OCI-LY1 (cell line): ENCODE data around the gene KRT6A.

Experiments used
- H2AFZ ChIP-seq: fragments of 200-600 bp; sonication (generic), shearing (Covaris generic); 2 replicates; pipeline ENCODE4 v1.6.0; 2014; ENCODE audit warnings: antibody characterized with exemption, mild to moderate bottlenecking, low read length
- H3F3A ChIP-seq: fragments of 200-600 bp; sonication (generic), shearing (Covaris generic); 2 replicates; pipeline ENCODE4 v1.6.0; 2014; ENCODE audit warnings: mild to moderate bottlenecking, antibody characterized with exemption, low read length, moderate library complexity; ENCODE audit not compliant: insufficient read depth
- H3K27ac ChIP-seq: fragments of 200-600 bp; sonication (generic); 2 replicates; pipeline ENCODE4 v1.5.1; 2014; ENCODE audit warnings: low read length, mixed run types, mild to moderate bottlenecking, low read depth; ENCODE audit not compliant: poor library complexity, severe bottlenecking
- H3K27me3 ChIP-seq: fragments of 200-600 bp; sonication (generic); 2 replicates; pipeline ENCODE4 v1.6.0; 2014; ENCODE audit warnings: antibody characterized with exemption, mild to moderate bottlenecking, low read length, moderate library complexity; ENCODE audit not compliant: insufficient read depth
- H3K36me3 ChIP-seq: fragments of 200-600 bp; sonication (generic); 2 replicates; pipeline ENCODE4 v1.6.1; 2014; ENCODE audit warnings: mild to moderate bottlenecking, antibody characterized with exemption, low read length, moderate library complexity, mixed read lengths; ENCODE audit not compliant: insufficient read depth
- H3K4me1 ChIP-seq: fragments of 200-600 bp; sonication (generic); 2 replicates; pipeline ENCODE4 v1.5.1; 2014; ENCODE audit warnings: mild to moderate bottlenecking, low read length, moderate library complexity; ENCODE audit not compliant: insufficient read depth, severe bottlenecking
- H3K4me2 ChIP-seq: fragments of 200-600 bp; sonication (generic), shearing (Covaris generic); 2 replicates; pipeline ENCODE4 v1.6.1; 2014; ENCODE audit warnings: low read length
- H3K4me3 ChIP-seq: fragments of 200-600 bp; sonication (generic); 2 replicates; pipeline ENCODE4 v1.5.1; 2014; ENCODE audit warnings: low read length, low read depth, mild to moderate bottlenecking, mixed read lengths; ENCODE audit not compliant: poor library complexity, severe bottlenecking
- H3K79me2 ChIP-seq: fragments of 200-600 bp; shearing (Covaris generic); 2 replicates; pipeline ENCODE4 v1.6.1; 2016; ENCODE audit warnings: mixed run types, low read length, mixed read lengths; ENCODE audit not compliant: insufficient read depth
- H3K9ac ChIP-seq: fragments of 200-600 bp; sonication (generic), shearing (Covaris generic); 2 replicates; pipeline ENCODE4 v1.6.1; 2014; ENCODE audit warnings: mild to moderate bottlenecking, low read length, mixed read lengths
- H3K9me2 ChIP-seq: fragments of 200-600 bp; sonication (generic), shearing (Covaris generic); 2 replicates; pipeline ENCODE4 v1.6.1; 2014; ENCODE audit warnings: low read depth, mild to moderate bottlenecking, low read length, mixed read lengths
- H3K9me3 ChIP-seq: fragments of 200-600 bp; shearing (Covaris generic); 2 replicates; pipeline ENCODE4 v1.6.1; 2014; ENCODE audit warnings: low read length, mixed read lengths
- H4K20me1 ChIP-seq: fragments of 200-600 bp; sonication (generic), shearing (Covaris generic); 2 replicates; pipeline ENCODE4 v1.6.0; 2016; ENCODE audit warnings: mild to moderate bottlenecking, low read length; ENCODE audit not compliant: insufficient read depth
- EZH2 ChIP-seq: fragments of 200-600 bp; sonication (generic), shearing (Covaris generic); IDR thresholded peaks from 2 replicates; pipeline ENCODE4 v1.8.0; 2017; ENCODE audit warnings: borderline replicate concordance, mixed run types, mild to moderate bottlenecking, antibody characterized with exemption, low read length, moderate library complexity, mixed read lengths
- TF ChIP-seq, protein P1 (sequence below): fragments of 200-600 bp; sonication (generic), shearing (Covaris generic); IDR thresholded peaks from 2 replicates; pipeline ENCODE4 v1.5.1; 2017; ENCODE audit warnings: mild to moderate bottlenecking, antibody characterized with exemption, low read length, moderate library complexity, mixed read lengths

Gene KRT6A

DNA sequence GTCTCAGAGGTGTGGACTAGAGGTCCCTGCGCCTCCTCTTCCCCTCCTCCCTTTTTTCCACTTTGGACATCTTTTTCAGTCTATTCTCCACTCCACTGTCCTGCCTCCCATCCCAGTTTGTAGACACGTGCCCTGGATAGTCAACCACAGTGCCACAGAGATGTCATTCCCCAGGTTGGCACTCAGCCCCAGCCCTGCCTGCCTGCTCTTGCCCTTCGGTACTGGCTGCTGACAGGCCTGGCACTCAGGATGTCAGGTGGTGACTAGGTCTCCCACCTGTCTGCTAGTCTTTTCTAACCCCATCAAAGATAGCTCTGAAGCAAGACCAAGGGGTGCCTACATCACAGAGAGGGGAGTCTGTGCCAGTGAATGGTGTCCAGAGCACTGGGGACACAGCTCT, 44.0 kb upstream of the KRT6A start:
- no peak overlapping the region for H3K9ac ChIP-seq
- no peaks in the 10 kb centered on the region; the same call in 1 of the 2 replicates for H3K27me3 ChIP-seq
- H3K79me2 ChIP-seq: no peaks in the 10 kb centered on the region
- no peak overlapping the region for H2AFZ ChIP-seq
- no peaks in the 10 kb centered on the region for H3F3A ChIP-seq
- no peaks in the 10 kb centered on the region for H3K9me3 ChIP-seq
- TF ChIP-seq, protein P1, sequence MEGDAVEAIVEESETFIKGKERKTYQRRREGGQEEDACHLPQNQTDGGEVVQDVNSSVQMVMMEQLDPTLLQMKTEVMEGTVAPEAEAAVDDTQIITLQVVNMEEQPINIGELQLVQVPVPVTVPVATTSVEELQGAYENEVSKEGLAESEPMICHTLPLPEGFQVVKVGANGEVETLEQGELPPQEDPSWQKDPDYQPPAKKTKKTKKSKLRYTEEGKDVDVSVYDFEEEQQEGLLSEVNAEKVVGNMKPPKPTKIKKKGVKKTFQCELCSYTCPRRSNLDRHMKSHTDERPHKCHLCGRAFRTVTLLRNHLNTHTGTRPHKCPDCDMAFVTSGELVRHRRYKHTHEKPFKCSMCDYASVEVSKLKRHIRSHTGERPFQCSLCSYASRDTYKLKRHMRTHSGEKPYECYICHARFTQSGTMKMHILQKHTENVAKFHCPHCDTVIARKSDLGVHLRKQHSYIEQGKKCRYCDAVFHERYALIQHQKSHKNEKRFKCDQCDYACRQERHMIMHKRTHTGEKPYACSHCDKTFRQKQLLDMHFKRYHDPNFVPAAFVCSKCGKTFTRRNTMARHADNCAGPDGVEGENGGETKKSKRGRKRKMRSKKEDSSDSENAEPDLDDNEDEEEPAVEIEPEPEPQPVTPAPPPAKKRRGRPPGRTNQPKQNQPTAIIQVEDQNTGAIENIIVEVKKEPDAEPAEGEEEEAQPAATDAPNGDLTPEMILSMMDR: no peak
- no peak for TF ChIP-seq EZH2
- no peaks in the 10 kb centered on the region for H3K36me3 ChIP-seq
- H3K4me3 ChIP-seq: no peak overlapping the region
- H3K27ac ChIP-seq: no peak overlapping the region
- H3K4me2 ChIP-seq: no peak overlapping the region
- H4K20me1 ChIP-seq: no peaks in the 10 kb centered on the region
- H3K9me2 ChIP-seq: no peaks in the 10 kb centered on the region
- no peaks in the 10 kb centered on the region for H3K4me1 ChIP-seq

DNA sequence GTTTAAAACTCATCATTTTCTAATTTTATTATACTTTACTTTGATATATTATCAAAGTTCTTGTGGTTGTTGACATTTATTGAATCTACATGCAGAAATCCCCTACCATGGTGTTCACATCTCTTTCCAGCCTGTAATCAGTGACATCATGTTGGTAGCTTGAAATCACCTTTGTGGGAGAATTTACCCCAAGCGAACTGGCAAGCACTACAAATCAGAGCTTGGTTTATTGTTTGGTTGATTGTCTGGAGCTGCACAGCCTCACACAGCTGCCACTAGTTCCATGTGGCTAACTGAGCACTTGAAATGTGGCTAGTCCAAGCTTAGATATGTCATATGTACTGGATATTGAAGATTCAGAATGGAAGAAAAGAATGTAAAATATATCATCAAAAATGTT, 42.5 kb upstream of the KRT6A start:
- no peaks in the 10 kb centered on the region for H3F3A ChIP-seq

DNA sequence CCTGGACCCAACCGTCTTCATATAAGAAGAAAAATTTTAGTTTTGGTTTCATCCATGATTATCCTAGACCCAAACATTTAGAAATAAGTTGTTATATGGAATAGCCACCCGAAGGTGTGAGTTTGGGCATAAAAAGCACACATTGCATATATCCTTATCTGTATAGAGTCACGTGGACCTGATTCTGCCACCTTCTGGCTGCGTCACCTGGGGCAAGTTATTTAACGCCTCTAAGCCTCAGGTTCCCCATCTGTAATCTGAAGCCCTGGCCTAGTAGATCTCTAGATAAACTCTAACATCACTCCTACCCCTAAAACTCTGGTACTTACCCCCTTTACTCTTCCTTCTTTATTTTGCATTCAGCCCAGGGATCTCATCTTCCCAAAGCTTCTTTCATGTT, 41.4 kb upstream of the KRT6A start:
- TF ChIP-seq, protein P1: peak; percentile 54
- no peak for TF ChIP-seq EZH2
- H3K27ac ChIP-seq: no peak overlapping the region
- H2AFZ ChIP-seq: no peak overlapping the region
- H3K79me2 ChIP-seq: no peaks in the 10 kb centered on the region
- H3K27me3 ChIP-seq: no peaks in the 10 kb centered on the region; the same call in 1 of the 2 replicates
- no peaks in the 10 kb centered on the region for H3K36me3 ChIP-seq
- H3K9me3 ChIP-seq: no peaks in the 10 kb centered on the region
- H4K20me1 ChIP-seq: no peaks in the 10 kb centered on the region
- no peak overlapping the region for H3K4me2 ChIP-seq
- no peak overlapping the region for H3K4me3 ChIP-seq
- no peaks in the 10 kb centered on the region for H3K9me2 ChIP-seq
- no peaks in the 10 kb centered on the region for H3K4me1 ChIP-seq
- no peak overlapping the region for H3K9ac ChIP-seq
- H3F3A ChIP-seq: no peaks in the 10 kb centered on the region

More for the DNA sequence above, 42.5 kb upstream of the KRT6A start:
- Histone ChIP-seq H3K4me1 (no peaks in the 10 kb centered on the region), H3K4me3 (no peak overlapping the region), H3K9me2 (no peaks in the 10 kb centered on the region), H4K20me1 (no peaks in the 10 kb centered on the region), H3K27ac (no peak overlapping the region), H3K27me3 (no peaks in the 10 kb centered on the region; the same call in 1 of the 2 replicates), H3K79me2 (no peaks in the 10 kb centered on the region), H2AFZ (no peak overlapping the region), H3K4me2 (no peak overlapping the region), H3K9me3 (no peaks in the 10 kb centered on the region), H3K9ac (no peak overlapping the region), H3K36me3 (no peaks in the 10 kb centered on the region)
- TF ChIP-seq EZH2: no peak
- TF ChIP-seq, protein P1: no peak
